ENCODE measurements around the gene FRMPD2.

DNA sequence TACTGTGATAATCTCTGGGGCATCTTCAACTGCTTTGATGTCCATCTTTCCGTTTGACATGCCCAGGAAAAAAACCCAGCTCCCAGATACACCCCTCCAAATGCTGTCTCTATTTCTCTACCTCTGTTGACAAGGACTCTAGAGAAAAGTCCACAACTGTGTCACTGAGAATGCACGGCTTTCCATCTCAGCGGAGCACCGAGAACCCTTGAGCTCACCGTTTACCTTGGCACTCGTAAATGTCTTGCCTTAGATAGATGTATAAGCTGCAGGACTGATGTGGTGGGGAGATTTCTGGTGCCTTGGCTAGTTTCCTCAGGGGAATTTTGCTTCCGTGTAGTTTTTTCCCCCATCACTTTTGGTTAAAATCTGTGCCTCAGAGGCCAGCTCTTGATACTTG is 24.6 kb upstream of the FRMPD2 start:
- no peak for TF ChIP-seq POLR2A (IDR thresholded peaks at IDR 0.05; ENCODE audit: low read length)
- no peak for TF ChIP-seq FOSL2 (IDR thresholded peaks at IDR 0.05)
- TF ChIP-seq FOSL2 (CRISPR knock-in tag; IDR thresholded peaks at IDR 0.05), result no peak
- TF ChIP-seq, protein P1, sequence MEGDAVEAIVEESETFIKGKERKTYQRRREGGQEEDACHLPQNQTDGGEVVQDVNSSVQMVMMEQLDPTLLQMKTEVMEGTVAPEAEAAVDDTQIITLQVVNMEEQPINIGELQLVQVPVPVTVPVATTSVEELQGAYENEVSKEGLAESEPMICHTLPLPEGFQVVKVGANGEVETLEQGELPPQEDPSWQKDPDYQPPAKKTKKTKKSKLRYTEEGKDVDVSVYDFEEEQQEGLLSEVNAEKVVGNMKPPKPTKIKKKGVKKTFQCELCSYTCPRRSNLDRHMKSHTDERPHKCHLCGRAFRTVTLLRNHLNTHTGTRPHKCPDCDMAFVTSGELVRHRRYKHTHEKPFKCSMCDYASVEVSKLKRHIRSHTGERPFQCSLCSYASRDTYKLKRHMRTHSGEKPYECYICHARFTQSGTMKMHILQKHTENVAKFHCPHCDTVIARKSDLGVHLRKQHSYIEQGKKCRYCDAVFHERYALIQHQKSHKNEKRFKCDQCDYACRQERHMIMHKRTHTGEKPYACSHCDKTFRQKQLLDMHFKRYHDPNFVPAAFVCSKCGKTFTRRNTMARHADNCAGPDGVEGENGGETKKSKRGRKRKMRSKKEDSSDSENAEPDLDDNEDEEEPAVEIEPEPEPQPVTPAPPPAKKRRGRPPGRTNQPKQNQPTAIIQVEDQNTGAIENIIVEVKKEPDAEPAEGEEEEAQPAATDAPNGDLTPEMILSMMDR (IDR thresholded peaks at IDR 0.05), result no peak
- no peak for TF ChIP-seq JUN (IDR thresholded peaks at IDR 0.05)
- TF ChIP-seq BHLHE40 (IDR thresholded peaks at IDR 0.05; ENCODE audit: low read depth, low read length), result no peak

Measured in A549 (cell line).